Measurements from ENCODE around the gene ELSPBP1. TPM values are rescaled to one million over a fixed set of nuclear protein-coding genes. Genes with fewer than 3 reads are reported as not detected.

Gene ELSPBP1
- total and polyA plus RNA-seq, 4 donors: not detected

DNA sequence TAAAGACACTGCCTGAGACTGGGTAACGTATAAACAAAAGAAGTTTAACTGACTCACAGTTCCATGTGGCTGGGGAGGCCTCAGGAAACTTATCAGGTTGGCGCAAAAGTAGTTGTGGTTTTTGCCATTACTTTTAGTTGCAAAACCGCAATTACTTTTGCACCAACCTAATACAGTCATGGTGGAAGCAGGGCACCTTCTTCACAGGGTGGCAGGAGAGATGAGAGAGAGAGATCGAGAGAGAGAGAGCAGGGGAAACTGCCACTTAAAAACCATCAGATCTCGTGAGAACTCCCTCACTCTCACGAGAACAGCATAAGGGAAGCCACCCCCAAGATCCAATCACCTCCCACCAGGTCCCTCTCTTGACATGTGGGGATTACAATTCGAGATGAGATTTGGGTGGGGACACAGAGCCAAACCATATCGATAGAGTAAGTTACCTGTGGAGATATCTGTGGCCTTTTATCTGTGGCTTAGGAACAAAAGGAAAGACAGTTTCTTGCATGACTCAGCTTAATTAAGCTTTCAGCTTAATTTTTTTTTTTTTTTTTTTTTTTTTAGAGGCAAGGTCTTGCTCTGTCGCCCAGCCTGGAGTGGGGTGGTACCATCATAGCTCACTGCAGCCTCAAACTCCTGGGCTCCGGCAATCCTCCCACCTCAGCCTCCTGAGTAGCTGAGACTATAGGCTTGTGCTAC is 57.1 kb downstream of the ELSPBP1 start:
- no peak for TF ChIP-seq HNF4G (IDR thresholded peaks at IDR 0.05)
- TF ChIP-seq RAD21 (IDR thresholded peaks at IDR 0.05): no peak
- no peak for TF ChIP-seq HNF4A (conservative IDR thresholded peaks at IDR 0.05)
- no peak for TF ChIP-seq SP1 (IDR thresholded peaks at IDR 0.05)
- no peak for TF ChIP-seq FOXA1 (IDR thresholded peaks at IDR 0.05)
- TF ChIP-seq, protein P1, sequence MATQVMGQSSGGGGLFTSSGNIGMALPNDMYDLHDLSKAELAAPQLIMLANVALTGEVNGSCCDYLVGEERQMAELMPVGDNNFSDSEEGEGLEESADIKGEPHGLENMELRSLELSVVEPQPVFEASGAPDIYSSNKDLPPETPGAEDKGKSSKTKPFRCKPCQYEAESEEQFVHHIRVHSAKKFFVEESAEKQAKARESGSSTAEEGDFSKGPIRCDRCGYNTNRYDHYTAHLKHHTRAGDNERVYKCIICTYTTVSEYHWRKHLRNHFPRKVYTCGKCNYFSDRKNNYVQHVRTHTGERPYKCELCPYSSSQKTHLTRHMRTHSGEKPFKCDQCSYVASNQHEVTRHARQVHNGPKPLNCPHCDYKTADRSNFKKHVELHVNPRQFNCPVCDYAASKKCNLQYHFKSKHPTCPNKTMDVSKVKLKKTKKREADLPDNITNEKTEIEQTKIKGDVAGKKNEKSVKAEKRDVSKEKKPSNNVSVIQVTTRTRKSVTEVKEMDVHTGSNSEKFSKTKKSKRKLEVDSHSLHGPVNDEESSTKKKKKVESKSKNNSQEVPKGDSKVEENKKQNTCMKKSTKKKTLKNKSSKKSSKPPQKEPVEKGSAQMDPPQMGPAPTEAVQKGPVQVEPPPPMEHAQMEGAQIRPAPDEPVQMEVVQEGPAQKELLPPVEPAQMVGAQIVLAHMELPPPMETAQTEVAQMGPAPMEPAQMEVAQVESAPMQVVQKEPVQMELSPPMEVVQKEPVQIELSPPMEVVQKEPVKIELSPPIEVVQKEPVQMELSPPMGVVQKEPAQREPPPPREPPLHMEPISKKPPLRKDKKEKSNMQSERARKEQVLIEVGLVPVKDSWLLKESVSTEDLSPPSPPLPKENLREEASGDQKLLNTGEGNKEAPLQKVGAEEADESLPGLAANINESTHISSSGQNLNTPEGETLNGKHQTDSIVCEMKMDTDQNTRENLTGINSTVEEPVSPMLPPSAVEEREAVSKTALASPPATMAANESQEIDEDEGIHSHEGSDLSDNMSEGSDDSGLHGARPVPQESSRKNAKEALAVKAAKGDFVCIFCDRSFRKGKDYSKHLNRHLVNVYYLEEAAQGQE (IDR thresholded peaks at IDR 0.05): no peak
- no peak for TF ChIP-seq ATF3 (IDR thresholded peaks at IDR 0.05)
- no peak for TF ChIP-seq NR2F2 (IDR thresholded peaks at IDR 0.05)
- no peak for TF ChIP-seq GABPA (IDR thresholded peaks at IDR 0.05 in 1 of 2, conservative IDR thresholded peaks at IDR 0.05 in 1 of 2)
- no peaks in the 10 kb centered on the region for H3K27me3 ChIP-seq (ENCODE audit: control insufficient read depth in 4 of 4, insufficient read depth in 4 of 4, low read length in 3 of 4)
- H3K27ac ChIP-seq (ENCODE audit: low read depth in 1 of 2, low read length in 2 of 2): no peak overlapping the region
- no peaks in the 10 kb centered on the region for H3K9me3 ChIP-seq (ENCODE audit: control insufficient read depth in 4 of 4, low read length in 3 of 4)
- H3K4me1 ChIP-seq (ENCODE audit: control insufficient read depth in 4 of 4, insufficient read depth in 4 of 4, low read length in 3 of 4): no peaks in the 10 kb centered on the region
- H3K36me3 ChIP-seq (ENCODE audit: control insufficient read depth in 4 of 4, insufficient read depth in 3 of 4, low read depth in 1 of 4, low read length in 3 of 4): peaks cover 0 to 11% (median 3%) of the 10 kb centered on the region in 4 donors
- no peak overlapping the region for H3K9ac ChIP-seq (ENCODE audit: low read depth in 1 of 2, low read length in 2 of 2)
- WGBS: 84% methylated on average over 10 of the region's 10 CpGs
- no peak for DNase-seq (ENCODE audit: low spot score)
- H3K4me3 ChIP-seq (ENCODE audit: low read depth in 1 of 3, low read length in 3 of 3): no peak overlapping the region

DNA sequence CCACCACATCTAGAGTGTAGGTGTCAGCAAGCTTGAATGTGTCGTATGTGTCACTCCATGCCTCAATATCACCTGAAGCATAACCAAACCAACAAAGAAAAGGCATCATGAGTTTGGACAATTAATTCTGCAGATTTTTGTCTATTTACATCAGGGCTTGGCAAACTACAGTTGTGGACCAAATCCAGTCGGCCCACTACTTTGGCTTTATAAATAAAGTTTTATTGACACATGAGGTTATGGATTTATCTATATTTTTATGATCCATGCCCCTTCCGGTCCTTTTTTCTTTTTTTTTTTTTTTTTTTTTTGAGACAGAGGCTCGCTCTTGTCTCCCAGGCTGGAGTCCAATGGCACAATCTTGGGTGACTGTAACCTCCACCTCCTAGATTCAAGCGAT is 58.6 kb downstream of the ELSPBP1 start:
- Histone ChIP-seq H3K4me3 (ENCODE audit: low read depth in 1 of 3, low read length in 3 of 3) (no peak overlapping the region), H3K4me1 (ENCODE audit: control insufficient read depth in 4 of 4, insufficient read depth in 4 of 4, low read length in 3 of 4) (no peaks in the 10 kb centered on the region), H3K27ac (ENCODE audit: low read depth in 1 of 2, low read length in 2 of 2) (no peak overlapping the region), H3K27me3 (ENCODE audit: control insufficient read depth in 4 of 4, insufficient read depth in 4 of 4, low read length in 3 of 4) (no peaks in the 10 kb centered on the region), H3K9me3 (ENCODE audit: control insufficient read depth in 4 of 4, low read length in 3 of 4) (no peaks in the 10 kb centered on the region), H3K9ac (ENCODE audit: low read depth in 1 of 2, low read length in 2 of 2) (no peak overlapping the region), H3K36me3 (ENCODE audit: control insufficient read depth in 4 of 4, insufficient read depth in 3 of 4, low read depth in 1 of 4, low read length in 3 of 4) (peaks cover 0 to 11% (median under 1%) of the 10 kb centered on the region in 4 donors)
- DNase-seq (ENCODE audit: low spot score): no peak
- TF ChIP-seq FOXA1 (IDR thresholded peaks at IDR 0.05) (no peak), ATF3 (IDR thresholded peaks at IDR 0.05) (no peak), RAD21 (IDR thresholded peaks at IDR 0.05) (no peak), NR2F2 (IDR thresholded peaks at IDR 0.05) (no peak), SP1 (IDR thresholded peaks at IDR 0.05) (no peak), TAF1 (conservative IDR thresholded peaks at IDR 0.05) (no peak), HNF4G (IDR thresholded peaks at IDR 0.05) (no peak), HNF4A (conservative IDR thresholded peaks at IDR 0.05) (no peak), GABPA (IDR thresholded peaks at IDR 0.05 in 1 of 2, conservative IDR thresholded peaks at IDR 0.05 in 1 of 2) (no peak), FOXA2 (IDR thresholded peaks at IDR 0.05) (no peak), EGR1 (IDR thresholded peaks at IDR 0.05; ENCODE audit: low read depth in 2 of 2) (no peak), JUND (IDR thresholded peaks at IDR 0.05) (no peak), CTCF (IDR thresholded peaks at IDR 0.05; ENCODE audit: low read depth, low read length, missing input control) (no peak), RXRA (IDR thresholded peaks at IDR 0.05) (no peak)
- TF ChIP-seq, protein P1 (IDR thresholded peaks at IDR 0.05): no peak
- TF ChIP-seq, protein P2, sequence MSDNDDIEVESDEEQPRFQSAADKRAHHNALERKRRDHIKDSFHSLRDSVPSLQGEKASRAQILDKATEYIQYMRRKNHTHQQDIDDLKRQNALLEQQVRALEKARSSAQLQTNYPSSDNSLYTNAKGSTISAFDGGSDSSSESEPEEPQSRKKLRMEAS (IDR thresholded peaks at IDR 0.05): no peak
- TF ChIP-seq, protein P3, sequence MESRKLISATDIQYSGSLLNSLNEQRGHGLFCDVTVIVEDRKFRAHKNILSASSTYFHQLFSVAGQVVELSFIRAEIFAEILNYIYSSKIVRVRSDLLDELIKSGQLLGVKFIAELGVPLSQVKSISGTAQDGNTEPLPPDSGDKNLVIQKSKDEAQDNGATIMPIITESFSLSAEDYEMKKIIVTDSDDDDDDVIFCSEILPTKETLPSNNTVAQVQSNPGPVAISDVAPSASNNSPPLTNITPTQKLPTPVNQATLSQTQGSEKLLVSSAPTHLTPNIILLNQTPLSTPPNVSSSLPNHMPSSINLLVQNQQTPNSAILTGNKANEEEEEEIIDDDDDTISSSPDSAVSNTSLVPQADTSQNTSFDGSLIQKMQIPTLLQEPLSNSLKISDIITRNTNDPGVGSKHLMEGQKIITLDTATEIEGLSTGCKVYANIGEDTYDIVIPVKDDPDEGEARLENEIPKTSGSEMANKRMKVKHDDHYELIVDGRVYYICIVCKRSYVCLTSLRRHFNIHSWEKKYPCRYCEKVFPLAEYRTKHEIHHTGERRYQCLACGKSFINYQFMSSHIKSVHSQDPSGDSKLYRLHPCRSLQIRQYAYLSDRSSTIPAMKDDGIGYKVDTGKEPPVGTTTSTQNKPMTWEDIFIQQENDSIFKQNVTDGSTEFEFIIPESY (IDR thresholded peaks at IDR 0.05): no peak
- 88% methylated on average over 5 of the region's 5 CpGs for whole genome bisulfite sequencing
